HepG2 (cell line): Measurements from ENCODE around the gene EIF1. TPM values are rescaled to one million over a fixed set of nuclear protein-coding genes. Genes with fewer than 3 reads are reported as not detected.
A peak's percentile ranks its signal among the peaks of the same experiment; 100 is the strongest.

Experiments
- CEBPB ChIP-seq: IDR thresholded peaks from 2 replicates; pipeline ENCODE4 v1.6.1; 2011; ENCODE audit warnings: low read depth, low read length, improper control_type of control experiment, borderline replicate concordance
- FOXM1 ChIP-seq: sonication (generic); formaldehyde crosslinking; IDR thresholded peaks from 2 replicates; pipeline ENCODE4 v1.5.0; 2020; ENCODE audit warnings: missing genetic modification reagents
- KAT2B ChIP-seq: fragments of 150-350 bp; IDR thresholded peaks from 2 replicates; pipeline ENCODE4 v1.6.1; 2014; ENCODE audit warnings: low read depth, low read length, borderline replicate concordance
- MAF1 ChIP-seq: sonication (generic); formaldehyde crosslinking; IDR thresholded peaks from 2 replicates; pipeline ENCODE4 v1.5.0; 2020; ENCODE audit warnings: missing genetic modification reagents, borderline replicate concordance
- MIXL1 ChIP-seq: IDR thresholded peaks from 2 replicates; pipeline ENCODE4 v1.6.1; 2016
- MYNN ChIP-seq: sonication (generic); formaldehyde crosslinking; IDR thresholded peaks from 2 replicates; pipeline ENCODE4 v1.4.0; 2020; ENCODE audit warnings: mild to moderate bottlenecking, low read depth, missing genetic modification reagents
- NRL ChIP-seq: sonication (generic); formaldehyde crosslinking; IDR thresholded peaks from 2 replicates; pipeline ENCODE4 v1.5.0; 2020; ENCODE audit warnings: missing genetic modification reagents, mild to moderate bottlenecking, moderate library complexity, borderline replicate concordance
- SRSF4 ChIP-seq: fragments of 200-400 bp; formaldehyde crosslinking; IDR thresholded peaks from one replicate; pipeline ENCODE4 v1.6.1; 2018; ENCODE audit warnings: mild to moderate bottlenecking, low read depth, low read length, moderate library complexity; ENCODE audit not compliant: poor library complexity, severe bottlenecking
- ZBTB7A ChIP-seq: sonication (generic); formaldehyde crosslinking; IDR thresholded peaks from 2 replicates; pipeline ENCODE4 v1.8.0; 2022; ENCODE audit warnings: mild to moderate bottlenecking, missing genetic modification reagents
- ZFP1 ChIP-seq: IDR thresholded peaks from 2 replicates; pipeline ENCODE4 v1.6.1; 2016
- ZNF225 ChIP-seq: sonication (generic); formaldehyde crosslinking; IDR thresholded peaks from 2 replicates; pipeline ENCODE4 v1.4.0; 2020; ENCODE audit warnings: mild to moderate bottlenecking, missing genetic modification reagents
- ZNF75D ChIP-seq: sonication (generic); formaldehyde crosslinking; IDR thresholded peaks from 2 replicates; pipeline ENCODE4 v1.8.1; 2023; ENCODE audit warnings: missing genetic modification reagents, mild to moderate bottlenecking, borderline replicate concordance
- polyA plus RNA-seq, 8 experiments: library from polyadenylated mRNA; depleted of rRNA in 3 of 8; stranded (reverse) in 7 of 8; unstranded in 1 of 8; fragments of >200 nt; fragmentation: Illumina TruSeq in 4 of 8; extraction: Trizol in 4 of 8; gene quantifications; 2 replicates each; pipeline versions ENCODE4 v1.2.1 to v1.2.3, GENCODE V29; 2011 to 2016; ENCODE audit warnings: low read depth in 4 of 8, missing spikeins in 1 of 8, mixed read lengths in 1 of 8; ENCODE audit not compliant: insufficient read depth in 1 of 8
- total RNA-seq, 5 experiments: library from RNA; depleted of rRNA; stranded (reverse); fragments of >200 nt; fragmentation: Illumina TruSeq; extraction: Trizol; gene quantifications; 2 replicates each; pipeline ENCODE4 v1.2.3, GENCODE V29; 2016; ENCODE audit warnings: low read depth in 1 of 5
- TF ChIP-seq, protein P1 (sequence below): sonication (generic); formaldehyde crosslinking; IDR thresholded peaks from 2 replicates; pipeline ENCODE4 v1.4.0; 2020; ENCODE audit warnings: missing genetic modification reagents, mild to moderate bottlenecking, borderline replicate concordance
- TF ChIP-seq, protein P2 (sequence below): sonication (generic); formaldehyde crosslinking; IDR thresholded peaks from 2 replicates; pipeline ENCODE4 v1.5.1; 2020; ENCODE audit warnings: mild to moderate bottlenecking, moderate library complexity, missing genetic modification reagents
- TF ChIP-seq, protein P3 (sequence below): IDR thresholded peaks from 2 replicates; pipeline ENCODE4 v1.6.1; 2016; ENCODE audit warnings: low read depth, borderline replicate concordance
- TF ChIP-seq, protein P4 (sequence below): sonication (generic); formaldehyde crosslinking; IDR thresholded peaks from 2 replicates; pipeline ENCODE4 v1.5.1; 2020; ENCODE audit warnings: missing genetic modification reagents, mild to moderate bottlenecking, borderline replicate concordance
- TF ChIP-seq, protein P5 (sequence below): sonication (generic); formaldehyde crosslinking; IDR thresholded peaks from 2 replicates; pipeline ENCODE4 v1.9.0; 2022; ENCODE audit warnings: missing genetic modification reagents, mild to moderate bottlenecking, borderline replicate concordance
- TF ChIP-seq, protein P6 (sequence below): sonication (generic); formaldehyde crosslinking; IDR thresholded peaks from 2 replicates; pipeline ENCODE4 v1.9.0; 2021; ENCODE audit warnings: missing genetic modification reagents, borderline replicate concordance
- TF ChIP-seq, protein P7 (sequence below): IDR thresholded peaks from 2 replicates; pipeline ENCODE4 v1.6.1; 2018; ENCODE audit warnings: missing genetic modification reagents

The EIF1 gene
- total and polyA plus RNA-seq, 2 of the 13 experiments (the other 11 are each of a cell fraction or from before 2014, with no cell fraction given) = 147 to 517 TPM

DNA sequence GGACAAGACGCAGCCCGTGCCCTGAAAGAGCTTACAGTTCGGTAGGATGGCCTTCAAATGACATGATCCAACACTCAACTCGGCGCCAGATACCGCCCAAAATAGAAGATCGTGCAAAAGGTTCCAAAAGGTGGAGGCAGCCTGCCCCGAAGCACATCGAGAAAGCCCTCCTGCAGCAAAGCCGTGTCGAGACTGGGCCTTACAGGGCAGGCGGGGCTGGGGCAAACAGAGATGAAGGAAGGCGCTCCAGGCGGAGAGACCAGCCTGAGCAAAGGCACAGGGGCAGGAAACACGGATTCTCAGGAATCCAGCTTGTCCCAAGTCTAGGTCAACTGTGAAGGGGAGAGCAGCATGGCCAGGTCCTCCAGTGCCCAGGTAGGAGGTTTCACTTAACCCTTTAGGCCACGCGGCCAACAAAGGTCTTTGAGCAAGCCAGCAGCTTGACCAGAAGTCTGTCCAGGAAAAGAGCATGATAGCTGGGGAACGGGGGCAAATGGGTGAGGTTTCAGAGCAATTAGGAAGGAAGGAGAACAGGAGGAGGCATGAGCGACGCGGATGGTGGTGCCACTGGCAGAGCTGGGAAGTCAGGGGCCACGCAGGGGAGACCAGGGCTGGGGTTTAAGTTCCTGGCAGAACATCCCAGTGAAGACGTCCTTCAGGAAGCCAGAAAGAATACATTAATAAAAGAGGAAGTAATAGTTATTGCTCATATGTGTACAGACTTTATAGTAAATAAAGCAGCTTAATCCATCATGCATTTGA, 21.2 kb upstream of the EIF1 start (continued):
- TF ChIP-seq, protein P1, sequence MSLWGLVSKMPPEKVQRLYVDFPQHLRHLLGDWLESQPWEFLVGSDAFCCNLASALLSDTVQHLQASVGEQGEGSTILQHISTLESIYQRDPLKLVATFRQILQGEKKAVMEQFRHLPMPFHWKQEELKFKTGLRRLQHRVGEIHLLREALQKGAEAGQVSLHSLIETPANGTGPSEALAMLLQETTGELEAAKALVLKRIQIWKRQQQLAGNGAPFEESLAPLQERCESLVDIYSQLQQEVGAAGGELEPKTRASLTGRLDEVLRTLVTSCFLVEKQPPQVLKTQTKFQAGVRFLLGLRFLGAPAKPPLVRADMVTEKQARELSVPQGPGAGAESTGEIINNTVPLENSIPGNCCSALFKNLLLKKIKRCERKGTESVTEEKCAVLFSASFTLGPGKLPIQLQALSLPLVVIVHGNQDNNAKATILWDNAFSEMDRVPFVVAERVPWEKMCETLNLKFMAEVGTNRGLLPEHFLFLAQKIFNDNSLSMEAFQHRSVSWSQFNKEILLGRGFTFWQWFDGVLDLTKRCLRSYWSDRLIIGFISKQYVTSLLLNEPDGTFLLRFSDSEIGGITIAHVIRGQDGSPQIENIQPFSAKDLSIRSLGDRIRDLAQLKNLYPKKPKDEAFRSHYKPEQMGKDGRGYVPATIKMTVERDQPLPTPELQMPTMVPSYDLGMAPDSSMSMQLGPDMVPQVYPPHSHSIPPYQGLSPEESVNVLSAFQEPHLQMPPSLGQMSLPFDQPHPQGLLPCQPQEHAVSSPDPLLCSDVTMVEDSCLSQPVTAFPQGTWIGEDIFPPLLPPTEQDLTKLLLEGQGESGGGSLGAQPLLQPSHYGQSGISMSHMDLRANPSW (CRISPR knock-in tag) = no peak
- TF ChIP-seq MIXL1 (CRISPR knock-in tag) (no peak), ZNF75D (CRISPR knock-in tag) (no peak), ZFP1 (no peak), CEBPB (no peak), MYNN (no peak), SRSF4 (no peak), KAT2B (no peak), ZNF225 (CRISPR knock-in tag) (peak; percentile 10; the same call in 1 of the 2 replicates), NRL (CRISPR knock-in tag) (peak; percentile 72; the same call in 1 of the 2 replicates), ZBTB7A (CRISPR knock-in tag) (no peak), MAF1 (CRISPR knock-in tag) (no peak), FOXM1 (CRISPR knock-in tag) (no peak)
- TF ChIP-seq, protein P2, sequence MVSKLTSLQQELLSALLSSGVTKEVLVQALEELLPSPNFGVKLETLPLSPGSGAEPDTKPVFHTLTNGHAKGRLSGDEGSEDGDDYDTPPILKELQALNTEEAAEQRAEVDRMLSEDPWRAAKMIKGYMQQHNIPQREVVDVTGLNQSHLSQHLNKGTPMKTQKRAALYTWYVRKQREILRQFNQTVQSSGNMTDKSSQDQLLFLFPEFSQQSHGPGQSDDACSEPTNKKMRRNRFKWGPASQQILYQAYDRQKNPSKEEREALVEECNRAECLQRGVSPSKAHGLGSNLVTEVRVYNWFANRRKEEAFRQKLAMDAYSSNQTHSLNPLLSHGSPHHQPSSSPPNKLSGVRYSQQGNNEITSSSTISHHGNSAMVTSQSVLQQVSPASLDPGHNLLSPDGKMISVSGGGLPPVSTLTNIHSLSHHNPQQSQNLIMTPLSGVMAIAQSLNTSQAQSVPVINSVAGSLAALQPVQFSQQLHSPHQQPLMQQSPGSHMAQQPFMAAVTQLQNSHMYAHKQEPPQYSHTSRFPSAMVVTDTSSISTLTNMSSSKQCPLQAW (CRISPR knock-in tag) = peak; percentile 70
- TF ChIP-seq, protein P3, sequence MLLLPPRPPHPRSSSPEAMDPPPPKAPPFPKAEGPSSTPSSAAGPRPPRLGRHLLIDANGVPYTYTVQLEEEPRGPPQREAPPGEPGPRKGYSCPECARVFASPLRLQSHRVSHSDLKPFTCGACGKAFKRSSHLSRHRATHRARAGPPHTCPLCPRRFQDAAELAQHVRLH = 0 out of 2 replicates have a peak, but pooled peaks have one; percentile 32
- TF ChIP-seq, protein P4, sequence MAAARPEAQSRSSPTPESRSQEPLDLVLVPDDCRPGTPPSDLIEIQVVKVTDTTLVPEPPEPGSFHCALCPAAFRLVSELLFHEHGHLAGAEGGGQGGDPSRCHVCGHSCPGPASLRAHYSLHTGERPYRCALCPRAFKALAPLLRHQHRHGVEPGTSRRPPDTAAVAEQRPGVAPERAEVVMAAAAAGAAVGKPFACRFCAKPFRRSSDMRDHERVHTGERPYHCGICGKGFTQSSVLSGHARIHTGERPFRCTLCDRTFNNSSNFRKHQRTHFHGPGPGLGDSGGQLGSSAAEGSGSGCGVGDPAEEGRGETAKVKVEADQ (CRISPR knock-in tag) = no peak; the same call in 1 of the 2 replicates
- TF ChIP-seq, protein P5, sequence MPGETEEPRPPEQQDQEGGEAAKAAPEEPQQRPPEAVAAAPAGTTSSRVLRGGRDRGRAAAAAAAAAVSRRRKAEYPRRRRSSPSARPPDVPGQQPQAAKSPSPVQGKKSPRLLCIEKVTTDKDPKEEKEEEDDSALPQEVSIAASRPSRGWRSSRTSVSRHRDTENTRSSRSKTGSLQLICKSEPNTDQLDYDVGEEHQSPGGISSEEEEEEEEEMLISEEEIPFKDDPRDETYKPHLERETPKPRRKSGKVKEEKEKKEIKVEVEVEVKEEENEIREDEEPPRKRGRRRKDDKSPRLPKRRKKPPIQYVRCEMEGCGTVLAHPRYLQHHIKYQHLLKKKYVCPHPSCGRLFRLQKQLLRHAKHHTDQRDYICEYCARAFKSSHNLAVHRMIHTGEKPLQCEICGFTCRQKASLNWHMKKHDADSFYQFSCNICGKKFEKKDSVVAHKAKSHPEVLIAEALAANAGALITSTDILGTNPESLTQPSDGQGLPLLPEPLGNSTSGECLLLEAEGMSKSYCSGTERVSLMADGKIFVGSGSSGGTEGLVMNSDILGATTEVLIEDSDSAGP (CRISPR knock-in tag) = peak; percentile 74; the same call in 1 of the 2 replicates
- TF ChIP-seq, protein P6, sequence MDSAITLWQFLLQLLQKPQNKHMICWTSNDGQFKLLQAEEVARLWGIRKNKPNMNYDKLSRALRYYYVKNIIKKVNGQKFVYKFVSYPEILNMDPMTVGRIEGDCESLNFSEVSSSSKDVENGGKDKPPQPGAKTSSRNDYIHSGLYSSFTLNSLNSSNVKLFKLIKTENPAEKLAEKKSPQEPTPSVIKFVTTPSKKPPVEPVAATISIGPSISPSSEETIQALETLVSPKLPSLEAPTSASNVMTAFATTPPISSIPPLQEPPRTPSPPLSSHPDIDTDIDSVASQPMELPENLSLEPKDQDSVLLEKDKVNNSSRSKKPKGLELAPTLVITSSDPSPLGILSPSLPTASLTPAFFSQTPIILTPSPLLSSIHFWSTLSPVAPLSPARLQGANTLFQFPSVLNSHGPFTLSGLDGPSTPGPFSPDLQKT = no peak
- TF ChIP-seq, protein P7, sequence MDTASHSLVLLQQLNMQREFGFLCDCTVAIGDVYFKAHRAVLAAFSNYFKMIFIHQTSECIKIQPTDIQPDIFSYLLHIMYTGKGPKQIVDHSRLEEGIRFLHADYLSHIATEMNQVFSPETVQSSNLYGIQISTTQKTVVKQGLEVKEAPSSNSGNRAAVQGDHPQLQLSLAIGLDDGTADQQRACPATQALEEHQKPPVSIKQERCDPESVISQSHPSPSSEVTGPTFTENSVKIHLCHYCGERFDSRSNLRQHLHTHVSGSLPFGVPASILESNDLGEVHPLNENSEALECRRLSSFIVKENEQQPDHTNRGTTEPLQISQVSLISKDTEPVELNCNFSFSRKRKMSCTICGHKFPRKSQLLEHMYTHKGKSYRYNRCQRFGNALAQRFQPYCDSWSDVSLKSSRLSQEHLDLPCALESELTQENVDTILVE (CRISPR knock-in tag) = no peak
